GM19372 (cell line): ENCODE measurements around the gene ADAMTS5.

Experiments used
- ATAC-seq: cut with Tn5 transposase; IDR thresholded peaks from one replicate; pipeline ENCODE4 v1.9.1; 2021; ENCODE audit warnings: mild to moderate bottlenecking, low read depth, moderate library complexity; ENCODE audit not compliant: unreplicated experiment

Gene ADAMTS5

GRCh38 chr21:26967062-26967913, at the start of gene ADAMTS5:
ADAMTS5 (minus strand) TSS chr21:26967088; CDS start chr21:26966391, 697 bp downstream.
- ATAC-seq = no peak

GRCh38 chr21:27001526-27001925, 34.6 kb upstream of the ADAMTS5 start:
- ATAC-seq = no peak

DNA sequence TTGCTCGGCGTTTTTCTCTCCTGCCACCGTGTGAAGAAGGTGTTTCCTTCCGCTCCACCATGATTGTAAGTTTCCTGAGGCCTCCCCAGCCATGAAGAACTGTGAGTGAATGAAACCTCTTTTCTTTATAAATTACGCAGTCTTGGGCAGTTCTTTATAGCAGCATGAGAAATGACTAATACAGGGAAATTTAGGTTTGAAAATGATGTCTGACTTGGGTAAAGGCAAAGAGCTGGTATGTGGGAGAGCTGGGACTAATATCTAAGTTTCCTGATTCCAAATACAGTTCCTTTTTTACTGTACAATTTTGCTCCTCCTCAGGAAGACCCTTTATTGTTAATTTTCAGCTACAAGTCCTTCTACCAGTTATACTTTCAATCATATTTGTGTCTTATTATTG, 16.7 kb upstream of the ADAMTS5 start:
- no peak for ATAC-seq

- no peak for ATAC-seq
These were observed 15.9 kb upstream of the ADAMTS5 start for GRCh38 chr21:26982767-26983166.

DNA sequence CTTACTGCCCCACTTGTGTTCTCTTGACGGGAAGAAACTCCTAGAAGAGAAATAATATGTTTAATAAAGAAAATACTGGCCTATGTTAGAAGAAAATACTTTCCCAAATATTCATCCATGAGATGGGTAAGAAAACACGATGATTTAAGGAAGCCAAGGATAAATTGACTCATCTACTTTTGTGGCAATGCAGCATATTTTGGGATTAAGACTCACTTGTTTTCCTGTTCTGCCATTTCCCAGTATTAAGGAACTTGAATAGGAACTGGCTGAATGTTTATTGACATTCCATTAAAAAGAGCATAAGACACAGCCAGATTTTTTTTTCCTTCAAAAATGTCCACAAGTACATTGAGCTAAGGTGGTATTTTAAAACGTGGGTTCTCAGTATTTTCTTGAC, 10.9 kb upstream of the ADAMTS5 start:
- ATAC-seq = no peak

DNA sequence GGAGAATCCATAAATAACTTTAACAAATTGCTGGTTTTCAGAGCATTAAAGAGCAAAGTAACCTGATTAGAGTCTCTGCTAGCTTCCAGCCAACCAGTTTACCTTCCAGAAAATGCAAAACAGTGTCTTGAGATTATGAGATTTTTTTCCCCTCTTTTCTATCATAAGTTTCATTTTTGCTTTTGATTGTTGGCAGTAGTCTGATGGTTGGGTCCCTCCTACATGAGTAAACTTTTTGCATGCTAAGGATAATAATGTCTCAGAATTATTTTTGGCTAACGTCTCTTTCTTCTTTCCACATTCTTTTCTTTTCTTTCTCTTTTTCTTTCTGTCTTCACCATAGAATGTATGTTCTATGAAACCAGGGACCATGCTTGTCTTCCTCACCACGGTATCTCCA, 6.3 kb upstream of the ADAMTS5 start:
- no peak for ATAC-seq

DNA sequence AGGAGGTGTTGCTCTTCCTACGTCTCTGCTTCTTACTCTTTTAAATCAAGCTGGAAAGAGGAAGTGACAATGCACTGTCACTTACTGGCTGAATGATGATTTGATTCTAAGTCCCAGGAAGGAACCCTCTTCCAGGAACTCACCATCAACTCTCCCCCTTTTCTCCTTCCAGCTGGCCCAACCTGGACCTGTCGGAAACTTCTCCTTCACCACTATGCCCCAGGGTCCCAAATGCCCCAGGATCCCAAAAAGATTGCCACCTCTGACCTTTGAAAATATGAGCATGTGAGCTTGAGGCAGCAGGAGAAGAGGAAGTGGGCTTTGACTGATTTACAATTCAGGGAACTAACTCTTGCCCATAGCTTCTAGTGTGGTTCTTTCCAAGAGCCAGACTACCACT, 5.3 kb upstream of the ADAMTS5 start:
- ATAC-seq = no peak

GRCh38 chr21:26969971-26970725, 3.3 kb upstream of the ADAMTS5 start:
- ATAC-seq = no peak

DNA sequence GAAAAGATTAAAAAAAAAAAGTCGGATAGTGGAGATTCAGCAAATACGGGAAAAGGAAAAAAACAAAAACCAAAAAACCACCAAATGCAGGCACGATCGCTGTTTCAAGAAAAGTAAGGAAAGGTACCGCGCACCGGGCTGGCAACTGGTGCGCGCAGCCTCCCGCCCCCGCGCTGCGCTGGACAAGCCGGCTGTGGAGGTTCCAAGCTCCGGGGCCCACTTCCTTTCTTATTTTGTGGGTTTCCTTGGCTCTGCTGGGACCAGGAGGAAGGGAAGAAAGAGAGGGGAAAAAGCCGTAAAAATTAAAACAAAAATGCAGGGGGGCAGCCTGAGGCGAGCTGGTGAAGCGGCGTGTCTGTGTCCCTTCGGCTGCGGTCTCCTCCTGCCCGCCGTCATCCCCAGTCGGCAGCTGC, 233 bp downstream of the ADAMTS5 start:
- no peak for ATAC-seq

DNA sequence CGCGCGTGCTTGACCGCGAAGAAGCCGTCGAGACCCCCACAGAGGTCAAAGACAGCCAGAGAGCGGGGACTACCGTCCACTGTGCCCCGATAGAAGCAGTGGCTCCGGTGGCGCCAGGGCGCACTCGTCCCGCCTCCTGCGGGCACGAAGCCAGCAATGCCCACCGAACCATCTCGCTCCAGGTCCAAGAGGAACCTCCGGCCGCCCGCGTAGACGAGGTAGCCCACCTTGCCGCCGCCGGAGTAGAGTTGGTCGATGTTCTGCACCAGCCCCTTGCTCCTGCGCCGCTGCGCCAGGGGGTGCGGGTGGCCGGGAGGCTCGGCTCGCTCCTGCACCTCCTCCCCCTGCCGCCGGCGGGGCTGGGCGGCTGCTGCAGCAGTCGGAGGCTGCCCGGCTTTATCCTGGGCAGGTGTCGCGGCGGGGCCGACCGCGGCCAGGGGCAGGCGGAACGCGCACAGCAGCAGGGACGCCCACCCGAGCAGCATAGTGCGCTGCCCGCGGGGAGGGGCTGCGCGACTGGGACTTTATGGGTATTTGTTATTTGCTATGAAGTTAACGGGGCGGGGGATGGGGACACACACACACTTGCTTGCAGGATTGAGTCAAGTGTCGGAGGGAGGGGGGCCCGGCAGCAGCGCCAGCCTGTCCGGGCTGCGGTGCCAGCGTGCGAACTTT, 844 bp downstream of the ADAMTS5 start:
- ATAC-seq = no peak

DNA sequence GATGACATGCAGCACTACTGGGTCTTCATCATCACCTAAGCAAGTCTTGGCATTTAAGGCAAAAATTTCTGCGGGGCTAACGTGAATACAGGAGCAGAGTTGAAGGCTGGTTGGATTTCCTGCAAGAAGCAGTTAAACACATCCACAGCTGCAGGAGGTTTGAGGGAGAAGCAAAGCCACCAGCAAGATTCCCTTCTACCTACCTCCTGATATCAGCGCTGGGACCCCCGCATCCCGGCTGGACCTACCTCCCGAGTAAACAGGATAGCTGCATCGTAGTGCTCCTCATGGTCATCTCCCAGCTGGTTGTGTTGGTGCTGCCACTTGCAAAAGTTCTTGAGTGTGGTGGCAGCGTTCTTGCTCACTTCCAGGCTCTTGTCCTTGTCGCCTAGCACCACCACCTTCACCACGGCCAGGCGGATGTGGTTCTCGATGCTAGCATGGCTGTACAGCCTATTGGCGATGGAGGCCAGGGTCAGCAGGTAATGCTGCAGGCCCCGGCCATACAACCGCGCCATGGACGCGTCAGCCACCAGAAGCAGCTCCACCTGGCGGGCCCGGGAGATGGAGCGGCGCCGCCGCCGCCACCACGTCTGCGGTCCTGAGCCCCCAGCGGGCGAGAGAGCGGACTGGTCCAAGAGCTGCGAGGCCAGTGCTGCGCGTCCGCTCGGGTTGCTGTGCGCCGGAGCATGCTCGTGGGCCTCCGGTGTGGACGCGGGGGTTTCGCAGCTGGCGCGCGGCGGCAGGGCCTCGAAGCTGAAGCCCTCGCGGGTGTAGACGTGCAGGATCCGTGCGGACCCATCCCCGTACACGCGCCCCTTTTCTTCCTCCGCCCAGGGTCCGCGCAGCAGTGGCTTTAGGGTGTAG, 1.6 kb downstream of the ADAMTS5 start:
- no peak for ATAC-seq

DNA sequence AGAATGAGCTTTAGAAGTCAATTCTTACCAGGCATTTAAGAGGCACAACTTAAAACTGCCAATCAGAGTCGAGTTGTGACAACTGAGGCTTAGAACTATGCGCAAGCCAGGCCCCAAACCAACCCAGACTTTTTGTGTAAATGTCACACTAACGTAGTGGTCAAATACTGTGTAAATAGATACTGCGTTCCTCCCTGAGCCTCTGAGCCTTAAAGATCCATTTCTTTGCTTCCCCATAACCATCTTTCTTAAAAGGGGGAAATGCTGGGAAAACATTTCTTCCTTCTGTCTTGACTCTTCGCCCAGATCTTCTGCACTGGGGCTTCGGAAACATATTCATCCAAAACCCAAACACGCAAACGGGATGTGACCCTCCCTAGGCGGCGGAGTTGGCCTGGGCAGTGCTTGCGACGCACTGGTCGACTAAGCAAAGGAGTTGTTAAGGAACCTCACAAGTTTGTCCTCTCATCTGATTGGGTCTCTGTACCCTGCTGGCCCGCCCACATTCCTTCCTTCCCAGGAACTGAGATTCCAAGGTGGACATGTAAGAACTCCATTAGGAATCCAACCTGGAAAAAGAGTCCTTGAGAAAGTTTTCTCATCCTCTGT, 2.6 kb downstream of the ADAMTS5 start:
- ATAC-seq = no peak

DNA sequence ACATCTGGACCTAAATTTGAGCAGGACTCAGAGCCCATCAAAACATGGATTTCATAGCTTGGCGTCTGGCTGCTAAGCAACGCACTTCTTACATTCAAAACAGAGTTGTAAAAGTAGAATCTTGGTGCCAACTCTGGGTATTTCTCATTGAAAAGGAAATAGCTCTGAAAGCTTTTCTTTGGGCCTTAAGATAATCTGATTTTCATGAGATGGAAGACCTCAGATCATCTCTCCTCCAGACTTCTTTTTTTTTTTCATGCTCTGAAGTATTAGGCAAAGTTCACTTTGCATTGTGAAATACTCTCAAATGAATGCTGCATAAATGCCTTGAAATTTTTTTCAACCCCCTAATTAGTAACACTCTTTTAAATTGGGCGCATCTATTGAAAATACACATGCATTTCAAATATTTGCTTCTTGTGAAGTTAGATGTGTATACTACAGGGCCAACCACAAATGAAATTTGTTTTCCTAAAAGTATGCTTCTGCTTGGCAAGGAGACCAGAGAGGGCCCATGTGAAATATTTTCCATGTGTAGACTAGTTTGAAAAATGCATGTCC, 4.2 kb downstream of the ADAMTS5 start:
- no peak for ATAC-seq

GRCh38 chr21:26961698-26962097, 5.2 kb downstream of the ADAMTS5 start:
- ATAC-seq = no peak

DNA sequence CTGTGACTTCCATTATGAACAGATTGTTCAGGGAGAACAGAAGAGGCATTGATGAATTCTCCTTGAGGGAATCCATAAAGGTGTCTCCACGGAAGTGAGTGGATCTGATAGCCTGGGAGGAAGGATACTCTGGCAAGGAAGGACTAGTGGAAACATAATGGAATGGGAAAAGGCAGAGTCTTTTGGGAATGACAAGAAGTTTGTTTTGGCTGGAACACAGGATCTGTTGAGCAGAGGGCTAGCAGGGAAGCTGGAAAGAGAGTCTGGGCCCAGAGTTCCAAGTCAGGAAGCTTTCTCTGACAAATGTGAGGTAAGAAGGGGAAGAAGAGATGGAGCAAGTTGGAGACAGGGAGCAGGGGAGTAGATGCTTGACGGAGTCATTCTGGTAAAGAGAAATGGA, 8.1 kb downstream of the ADAMTS5 start:
- ATAC-seq = no peak

GRCh38 chr21:26956813-26957212, 10.1 kb downstream of the ADAMTS5 start:
- no peak for ATAC-seq

- no peak for ATAC-seq
These were observed 10.7 kb downstream of the ADAMTS5 start for GRCh38 chr21:26956216-26956615.

- no peak for ATAC-seq
These were observed 12.2 kb downstream of the ADAMTS5 start for GRCh38 chr21:26954662-26955121.

- ATAC-seq = no peak
These were observed 14.4 kb downstream of the ADAMTS5 start for GRCh38 chr21:26952374-26953066.
